HG02981 (cell line): ENCODE data around the gene CLCN5.

Experiments used
- ATAC-seq: cut with Tn5 transposase; IDR thresholded peaks from one replicate; pipeline ENCODE4 v1.9.1; 2021; ENCODE audit warnings: mild to moderate bottlenecking, moderate library complexity; ENCODE audit not compliant: unreplicated experiment

CLCN5 gene

GRCh38 chrX:50075630-50076339, 153.4 kb downstream of the CLCN5 start:
- peak; percentile 64 for ATAC-seq

GRCh38 chrX:50081282-50081889, 159.0 kb downstream of the CLCN5 start:
- no peak for ATAC-seq

GRCh38 chrX:50082741-50083140, 160.3 kb downstream of the CLCN5 start:
- no peak for ATAC-seq

GRCh38 chrX:50088645-50089044, 166.2 kb downstream of the CLCN5 start:
- ATAC-seq = no peak

GRCh38 chrX:50093625-50094024, 171.2 kb downstream of the CLCN5 start:
- no peak for ATAC-seq

- no peak for ATAC-seq
Measured at GRCh38 chrX:50097071-50097470, 174.7 kb downstream of the CLCN5 start.

GRCh38 chrX:50098241-50098640, 175.8 kb downstream of the CLCN5 start:
- ATAC-seq = no peak

- ATAC-seq = no peak
Measured at GRCh38 chrX:50098749-50099148, 176.4 kb downstream of the CLCN5 start.

GRCh38 chrX:50099331-50099730, 176.9 kb downstream of the CLCN5 start:
- no peak for ATAC-seq

GRCh38 chrX:50100188-50100587, 177.8 kb downstream of the CLCN5 start:
- ATAC-seq = no peak

- ATAC-seq = no peak
Measured at GRCh38 chrX:50103176-50103575, 180.8 kb downstream of the CLCN5 start.

GRCh38 chrX:50103866-50104566, 181.6 kb downstream of the CLCN5 start:
- ATAC-seq = no peak

GRCh38 chrX:50106051-50106675, 183.8 kb downstream of the CLCN5 start:
- no peak for ATAC-seq

GRCh38 chrX:50107470-50107869, 185.1 kb downstream of the CLCN5 start:
- no peak for ATAC-seq

- no peak for ATAC-seq
Measured at GRCh38 chrX:50108264-50108663, 185.9 kb downstream of the CLCN5 start.

- ATAC-seq = no peak
Measured at GRCh38 chrX:50111742-50112141, 189.3 kb downstream of the CLCN5 start.

- no peak for ATAC-seq
Measured at GRCh38 chrX:50114113-50114512, 191.7 kb downstream of the CLCN5 start.

- ATAC-seq = no peak
Measured at GRCh38 chrX:50115973-50116372, 193.6 kb downstream of the CLCN5 start.

- no peak for ATAC-seq
Measured at GRCh38 chrX:50117476-50117875, 195.1 kb downstream of the CLCN5 start.

GRCh38 chrX:50125480-50125879, 203.1 kb downstream of the CLCN5 start:
- no peak for ATAC-seq

- ATAC-seq = no peak
Measured at GRCh38 chrX:50147972-50148371, 225.6 kb downstream of the CLCN5 start.
